Measurements from ENCODE around the gene ANKRD26.

ANKRD26 gene

DNA sequence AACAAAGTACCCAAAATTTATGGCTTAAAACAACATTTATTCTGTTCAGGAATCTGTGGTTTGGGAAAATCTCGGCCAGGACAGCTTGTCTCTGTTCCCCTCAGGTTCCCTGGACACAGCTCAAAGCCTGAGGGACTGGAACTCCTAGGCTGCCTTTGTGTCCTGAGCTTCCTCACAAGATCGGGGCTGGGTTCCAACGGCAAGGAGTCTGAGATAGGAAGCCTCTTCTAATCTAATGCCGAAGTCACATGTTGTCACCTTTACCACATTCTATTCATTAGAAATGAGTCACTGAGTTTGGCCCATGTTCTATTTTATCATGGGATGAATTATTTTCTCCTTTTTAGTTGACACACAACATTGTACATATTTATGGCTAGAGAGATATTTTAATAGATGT, 80.5 kb downstream of the ANKRD26 start:
- DNase-seq = no peak

DNA sequence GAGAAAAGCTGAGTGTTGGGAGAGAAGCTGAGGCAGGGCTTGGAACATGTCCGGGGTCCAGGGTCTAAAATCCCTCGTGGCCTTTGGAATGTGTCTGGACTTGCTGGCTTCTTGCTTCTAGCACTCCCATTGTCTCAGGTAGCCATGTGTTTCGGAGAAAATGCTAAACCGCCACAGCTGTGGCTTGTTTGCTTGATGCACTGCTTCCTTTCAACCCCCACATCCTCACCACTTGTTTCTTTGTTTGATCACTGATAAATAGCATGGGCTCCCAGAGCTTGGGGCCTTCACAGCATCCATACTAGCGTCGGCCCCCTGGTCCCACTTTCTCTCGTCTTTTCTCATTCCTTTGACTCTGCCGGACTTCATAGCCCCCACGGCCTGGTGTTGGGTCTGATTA, 102.7 kb downstream of the ANKRD26 start:
- no peak for DNase-seq

DNA sequence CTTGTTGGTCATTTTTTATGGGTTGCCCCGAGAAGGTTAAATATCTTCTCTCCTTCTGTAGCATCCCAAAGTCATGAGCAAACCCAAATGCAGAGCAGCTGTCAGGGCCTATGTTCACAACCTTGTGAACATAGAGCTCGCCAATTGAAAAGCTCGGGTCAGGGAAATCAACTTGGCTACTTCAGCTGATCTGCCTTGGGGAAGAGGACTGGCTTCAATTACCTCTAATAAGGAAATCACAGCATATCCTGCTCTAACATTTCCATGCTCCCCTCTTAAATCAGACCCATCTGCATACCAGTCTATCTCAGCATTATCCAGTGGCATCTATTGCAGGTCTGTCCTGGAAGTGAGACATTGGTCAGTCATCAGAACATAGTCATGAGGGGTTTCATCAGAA, 105.6 kb downstream of the ANKRD26 start:
- DNase-seq = no peak

DNA sequence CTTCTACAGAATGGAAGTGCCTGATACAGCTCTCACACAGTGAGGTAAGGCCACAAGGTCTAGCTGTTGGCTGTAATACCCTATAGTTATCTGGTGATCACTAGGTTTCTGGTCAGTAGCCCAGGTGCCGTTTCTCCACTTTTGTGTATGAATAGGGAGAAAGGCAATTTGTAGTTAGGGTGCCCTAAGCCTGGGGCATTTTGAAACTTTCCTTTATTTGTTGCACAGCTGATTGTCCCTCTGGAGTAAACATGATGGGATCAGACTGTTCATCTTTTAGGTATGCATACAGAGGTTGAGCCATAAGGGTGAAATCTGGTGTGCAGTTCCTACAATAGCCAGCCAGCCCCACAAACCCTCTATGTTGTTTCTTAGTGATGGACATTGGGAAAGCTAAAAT, 112.4 kb downstream of the ANKRD26 start:
- DNase-seq = no peak

DNA sequence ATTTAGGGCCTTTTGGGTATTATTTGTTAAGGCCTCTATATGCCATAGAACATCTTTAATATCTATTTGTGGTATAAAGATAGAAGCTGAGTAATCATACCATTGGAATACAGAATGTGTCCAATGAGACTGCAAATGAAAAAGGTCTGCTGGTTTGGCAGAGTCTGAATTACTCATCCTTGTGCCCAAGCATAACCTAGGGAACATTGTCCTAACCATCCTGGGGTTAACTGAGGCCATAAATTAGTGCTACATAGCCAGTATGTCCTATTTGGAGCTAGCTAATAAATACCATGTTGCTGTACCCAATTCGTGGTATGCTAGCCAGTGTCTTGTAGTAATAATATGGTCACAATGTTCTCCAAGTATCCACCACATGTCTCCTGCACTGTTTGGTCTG, 117.1 kb downstream of the ANKRD26 start:
- no peak for DNase-seq

DNA sequence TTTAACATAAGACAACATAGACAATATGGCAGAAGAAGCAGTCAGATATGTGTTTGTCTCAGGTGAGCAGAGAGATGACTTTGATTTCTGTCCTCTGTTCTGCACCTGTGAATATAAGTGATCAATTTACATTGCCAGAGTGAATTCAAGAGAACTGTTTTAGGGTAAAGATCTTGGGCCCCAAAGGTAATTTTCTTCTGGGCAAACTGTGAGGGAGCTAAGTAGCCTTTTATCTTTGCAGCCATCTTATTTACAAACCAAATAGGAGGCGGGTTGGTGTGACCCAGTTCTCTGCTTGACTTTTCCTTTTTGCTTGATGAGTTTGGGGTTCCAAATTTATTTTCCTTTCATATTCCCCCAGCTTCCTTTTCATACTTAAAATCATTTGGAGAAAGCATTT, 118.2 kb downstream of the ANKRD26 start:
- DNase-seq = no peak

DNA sequence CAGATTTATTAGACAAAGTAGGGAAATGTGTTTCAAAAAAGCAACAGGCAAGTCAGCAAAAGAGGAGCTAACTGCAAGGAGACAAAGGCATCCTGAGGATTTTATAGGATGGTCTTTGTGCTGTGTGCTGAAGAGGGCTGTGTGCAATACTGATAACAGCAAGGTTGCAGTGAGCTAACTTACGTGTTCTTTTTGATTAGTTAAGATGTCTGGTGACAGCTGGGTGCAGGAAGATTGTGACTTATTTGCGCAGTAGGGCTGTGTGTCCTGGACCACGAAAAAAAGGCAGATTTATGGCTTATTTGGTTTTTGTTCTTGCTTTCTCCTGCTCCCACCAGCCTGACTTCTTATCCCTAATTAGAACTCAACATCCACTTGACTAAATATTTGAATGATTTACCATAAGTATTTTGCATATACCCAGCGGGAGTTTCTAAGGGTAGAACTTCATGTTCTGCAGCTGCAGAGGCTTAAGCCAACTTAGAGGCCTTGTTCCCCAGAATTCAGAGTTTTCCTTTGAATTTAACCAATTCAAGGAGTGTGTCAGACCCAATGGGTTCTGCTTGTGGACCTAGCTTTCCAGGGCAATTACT, 119.0 kb downstream of the ANKRD26 start:
- no peak for DNase-seq

DNA sequence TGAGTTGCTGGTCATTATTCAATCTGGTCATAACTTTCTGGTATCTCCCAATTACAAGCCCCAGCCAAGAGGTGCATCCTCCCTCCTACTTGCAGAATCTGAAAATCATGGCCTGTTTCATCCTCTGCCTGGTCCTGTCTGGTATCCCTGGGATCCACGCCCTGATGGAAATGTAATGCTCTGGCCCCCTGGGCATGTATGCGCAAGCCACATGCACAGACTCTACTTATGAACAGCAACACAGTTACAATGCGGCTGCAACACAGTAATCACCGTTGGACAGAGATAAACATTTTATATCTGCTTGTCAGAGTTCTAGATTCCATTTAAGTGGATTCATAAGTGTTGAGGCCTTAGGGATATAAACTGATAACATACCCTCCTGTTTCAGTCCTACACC, 121.8 kb downstream of the ANKRD26 start:
- DNase-seq = no peak

DNA sequence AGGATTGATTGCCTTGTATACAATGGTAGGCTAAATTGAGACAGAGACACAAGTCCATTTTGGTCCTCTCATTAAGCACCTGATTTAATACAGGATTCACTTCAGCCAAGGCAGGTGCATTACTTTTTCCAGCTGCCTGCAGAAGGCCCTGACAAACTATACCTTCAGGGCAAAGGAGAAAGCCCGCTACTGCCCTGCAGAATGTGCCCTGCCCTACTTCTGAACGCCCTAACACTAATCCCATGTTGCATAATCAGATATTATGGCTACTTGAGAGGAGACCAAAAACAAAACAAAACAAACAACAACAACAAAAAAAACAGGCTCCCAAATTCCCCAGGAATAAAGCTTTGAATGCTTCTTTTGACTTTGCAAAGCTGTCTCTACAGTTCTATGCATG, 122.7 kb downstream of the ANKRD26 start:
- no peak for DNase-seq

DNA sequence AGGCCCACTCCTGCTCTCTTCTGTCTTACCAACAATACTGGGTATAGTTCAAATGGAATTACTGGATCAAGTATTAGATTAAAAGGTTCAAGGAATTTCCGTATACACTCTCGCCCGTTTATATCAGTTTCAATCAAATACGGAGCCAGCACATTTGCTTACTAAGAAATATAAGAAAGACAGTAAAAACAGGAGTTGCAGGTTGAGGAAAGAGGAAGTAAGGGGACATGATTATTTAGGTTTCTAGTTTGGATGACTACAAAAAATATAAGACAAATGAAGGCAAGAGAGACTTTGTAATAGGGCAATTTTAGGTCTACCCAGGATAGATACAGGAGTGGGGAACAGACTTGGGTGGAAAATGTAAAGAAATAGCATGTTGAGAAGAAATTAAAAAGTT, 129.6 kb downstream of the ANKRD26 start:
- no peak for DNase-seq

DNA sequence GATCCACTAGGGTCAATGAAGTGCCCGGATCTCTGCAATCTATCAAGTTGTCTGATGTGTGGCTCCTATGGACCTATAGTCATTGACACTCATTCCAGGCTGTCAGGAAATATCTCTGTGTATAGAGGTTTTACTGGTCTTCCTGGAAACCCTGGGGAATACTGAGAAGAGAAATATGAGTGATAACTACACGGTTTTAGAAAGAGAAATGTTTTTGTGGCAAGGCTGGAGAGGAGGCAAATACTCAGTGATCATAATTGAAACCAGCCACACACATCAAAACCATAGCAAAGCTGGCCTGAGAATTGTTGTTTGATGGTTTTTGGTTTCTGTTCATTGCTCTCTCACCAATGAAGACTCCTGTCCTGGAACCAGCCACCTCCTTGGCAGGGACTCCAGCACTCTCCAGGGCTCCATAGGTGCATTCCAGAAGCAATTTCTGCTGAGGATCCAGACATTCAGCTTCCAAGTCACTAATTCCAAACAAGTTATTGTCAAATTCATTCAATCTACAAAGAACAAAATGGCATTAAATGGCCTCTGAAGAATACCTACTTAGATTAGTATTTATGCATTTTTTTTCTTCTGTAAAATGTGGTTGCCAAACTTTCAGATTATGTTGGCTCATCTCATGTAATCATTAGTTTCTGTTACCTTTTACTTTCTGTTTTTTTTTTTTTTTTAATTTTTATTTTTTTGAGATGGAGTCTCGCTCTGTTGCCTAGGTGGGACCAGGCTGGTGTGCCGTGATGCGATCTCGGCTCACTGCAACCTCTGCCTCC, 131.0 kb downstream of the ANKRD26 start:
- DNase-seq = no peak

DNA sequence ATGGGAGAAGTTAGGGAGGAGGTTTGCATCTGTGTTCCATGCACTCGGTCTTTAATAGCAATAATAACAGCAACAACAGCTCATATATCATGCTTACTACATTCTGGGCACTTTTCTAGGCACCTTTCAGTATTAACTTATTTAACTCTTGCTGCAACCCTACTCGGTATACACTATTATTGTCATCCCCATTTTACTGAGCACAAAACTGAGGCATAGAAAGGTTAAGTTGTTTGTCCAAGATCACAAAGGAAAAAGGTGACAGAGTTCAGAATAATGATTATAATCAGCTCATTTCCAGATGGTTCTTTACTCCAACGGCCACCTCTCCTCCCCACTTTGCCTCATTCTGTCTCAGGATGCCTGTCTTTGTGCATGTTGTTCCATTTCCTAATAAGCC, 137.5 kb downstream of the ANKRD26 start:
- no peak for DNase-seq

DNA sequence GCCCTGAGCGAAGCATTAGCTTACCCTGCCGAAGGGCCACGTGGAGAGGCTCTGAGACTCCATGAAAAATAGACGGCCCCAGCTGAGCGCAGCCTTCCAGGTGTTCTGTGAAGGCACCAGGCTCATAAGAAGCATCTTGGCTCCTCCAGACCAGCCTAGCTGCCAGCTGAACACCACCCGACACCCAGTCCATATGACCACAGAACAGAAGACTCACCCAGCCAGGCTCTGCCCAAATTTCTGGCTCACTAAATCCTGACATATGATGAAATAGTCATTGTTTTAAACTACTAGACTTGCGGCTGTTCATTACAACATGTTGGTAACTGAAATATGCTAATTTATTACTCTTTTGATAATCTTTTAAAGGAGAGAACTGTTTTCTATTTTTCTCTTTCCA, 140.0 kb downstream of the ANKRD26 start:
- no peak for DNase-seq

DNA sequence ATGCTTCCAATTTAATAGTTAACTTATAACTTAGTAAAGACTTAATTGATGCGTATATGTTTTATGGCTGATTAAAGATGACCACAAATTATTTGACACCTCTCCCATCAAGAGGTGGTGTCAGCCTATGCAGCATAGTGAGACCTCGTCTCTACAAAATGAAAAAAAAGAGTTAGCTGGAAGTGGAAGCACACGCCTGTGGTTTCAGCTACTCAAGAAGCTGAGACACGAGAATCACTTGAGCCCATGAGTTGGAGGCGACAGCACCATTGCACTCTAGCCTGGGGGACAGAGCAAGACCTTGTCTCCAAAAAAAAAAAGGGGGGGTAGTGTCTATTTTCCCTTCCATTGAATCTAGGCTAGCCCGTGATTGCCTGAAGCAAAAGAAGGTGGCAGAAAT, 140.5 kb downstream of the ANKRD26 start:
- DNase-seq = no peak
